ENCODE data around the gene MOGAT1.
"Not testable (repeated sequence)": the region's sequence is repeated elsewhere in the genome, so short reads cannot be mapped to it uniquely, and the experiment has no call there.

The MOGAT1 gene

DNA sequence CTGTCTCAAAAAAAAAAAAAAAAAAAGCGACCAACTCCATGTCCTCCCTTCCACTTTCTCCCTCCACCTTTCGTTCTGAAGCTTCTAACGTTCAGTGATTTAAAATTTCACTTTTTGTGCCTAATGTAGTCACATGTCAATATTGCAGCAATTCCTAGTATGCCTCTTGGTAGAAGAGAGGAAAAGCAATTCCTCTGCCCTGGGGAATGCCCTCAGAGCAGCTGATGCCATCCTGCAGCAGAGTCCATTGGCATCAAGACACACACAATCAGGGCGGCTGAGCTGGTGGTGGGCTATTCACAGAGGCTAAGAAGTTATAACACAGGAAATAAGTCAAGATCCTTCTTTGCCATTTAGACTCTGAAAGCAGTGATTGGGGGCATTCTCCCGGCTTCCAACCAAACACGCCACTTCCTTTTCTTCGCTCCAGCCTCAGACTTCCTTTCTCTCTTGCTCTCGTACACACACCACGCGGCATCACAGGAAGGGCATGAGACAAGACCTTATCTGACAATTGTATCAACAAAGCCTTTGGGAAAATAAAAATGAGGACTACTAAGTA lies 71.9 kb downstream of the MOGAT1 start:
- DNase-seq (ENCODE audit: low read depth) = no peak

DNA sequence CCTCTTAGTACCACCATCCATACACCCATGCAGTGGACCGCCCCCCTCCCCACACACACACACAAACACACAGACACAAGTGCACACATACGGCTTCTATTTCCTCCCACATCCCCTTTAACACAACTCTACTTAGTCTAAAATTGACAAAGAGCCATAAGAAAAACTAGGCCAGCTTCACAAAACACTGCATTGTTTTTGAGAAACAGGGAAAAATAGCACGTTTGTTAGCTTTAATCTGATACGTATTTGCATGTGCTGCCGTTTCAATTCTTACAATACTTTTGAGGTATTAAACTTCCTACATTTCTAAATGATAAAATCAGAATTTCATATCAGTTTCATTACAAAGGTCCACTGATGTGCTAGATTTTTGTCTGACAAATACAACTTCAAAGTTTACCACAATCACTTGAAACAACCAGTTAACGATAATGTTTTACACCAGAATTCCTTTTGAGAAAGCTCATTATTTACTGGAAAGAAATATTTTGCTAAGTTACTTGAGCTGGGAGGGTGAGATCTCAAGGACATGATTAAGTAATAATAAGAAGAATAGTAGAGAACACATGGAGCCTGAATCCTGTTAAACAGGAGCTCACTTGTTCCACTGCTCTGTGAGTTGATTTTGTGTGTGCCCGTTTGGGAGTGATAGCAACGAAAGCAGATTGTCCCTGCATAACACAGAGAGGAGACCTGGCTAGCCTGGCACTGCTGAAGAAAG lies 74.5 kb downstream of the MOGAT1 start:
- DNase-seq (ENCODE audit: low read depth) = no peak

DNA sequence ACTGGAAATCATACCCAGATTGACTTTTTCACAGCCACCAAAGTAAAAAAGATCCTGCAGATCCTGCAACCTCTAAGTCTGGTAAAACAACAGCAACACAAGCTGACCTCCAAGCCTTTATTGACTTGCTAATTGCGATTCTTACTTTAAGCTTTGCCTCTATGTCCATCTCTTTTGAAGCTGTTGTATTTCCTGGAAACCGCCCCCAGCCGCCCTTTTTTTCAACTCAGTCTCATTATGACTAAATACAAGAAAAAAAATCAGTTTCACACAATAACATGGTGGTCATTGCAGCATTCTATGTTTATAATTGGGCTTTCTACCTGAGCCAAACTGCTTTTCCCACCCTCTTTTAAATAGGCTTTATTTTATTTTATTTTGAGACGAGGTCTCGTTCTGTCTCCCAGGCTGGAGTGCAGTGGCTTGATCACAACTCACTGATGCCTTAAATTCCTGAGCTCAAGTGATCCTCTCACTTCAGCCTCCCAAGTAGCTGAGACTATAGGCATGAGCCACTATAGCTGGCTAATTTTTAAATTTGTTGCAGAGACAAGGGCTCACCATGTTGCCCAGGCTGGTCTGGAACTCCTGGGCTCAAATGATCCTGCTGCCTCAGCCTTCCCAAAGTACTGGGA lies 76.2 kb downstream of the MOGAT1 start:
- DNase-seq (ENCODE audit: low read depth) = no peak

DNA sequence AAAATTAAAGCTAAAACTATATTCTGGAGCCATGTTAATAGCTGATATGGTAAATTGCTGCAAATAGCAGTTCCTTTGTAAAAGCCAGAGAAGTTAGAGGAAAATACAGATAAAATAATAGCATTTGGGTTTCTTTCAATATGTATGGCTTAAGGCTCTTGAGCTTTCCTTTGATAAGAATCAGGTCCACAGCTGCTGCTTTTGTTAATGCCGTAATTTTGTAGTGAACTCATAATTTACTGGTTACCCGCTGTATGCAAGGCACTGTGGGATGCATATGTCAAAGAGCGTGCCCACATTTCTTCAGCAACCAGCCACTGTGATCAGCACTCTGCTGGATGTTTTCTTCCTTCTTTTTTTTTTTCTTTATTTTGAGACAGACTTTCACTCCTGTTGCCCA lies 79.1 kb downstream of the MOGAT1 start:
- no peak for DNase-seq (ENCODE audit: low read depth)

DNA sequence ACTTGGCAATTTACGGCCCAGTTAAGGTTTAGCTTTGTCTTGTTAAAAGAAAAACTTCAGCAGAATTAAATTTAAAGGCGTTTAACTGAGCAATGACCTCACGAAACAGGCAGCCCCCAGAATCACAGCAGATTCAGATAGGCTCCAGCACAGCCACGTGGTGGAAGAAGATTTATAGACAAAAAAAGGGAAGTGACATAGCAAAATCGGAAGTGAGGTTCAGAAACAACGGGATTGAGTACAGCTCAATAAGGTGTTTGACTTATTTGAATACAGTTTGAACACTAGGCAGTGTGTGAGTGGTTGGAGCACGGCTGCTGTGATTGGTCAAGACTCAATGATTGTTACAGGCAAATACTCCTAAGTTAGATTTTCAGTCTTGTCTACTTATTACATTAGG lies 79.8 kb downstream of the MOGAT1 start:
- no peak for DNase-seq (ENCODE audit: low read depth)

DNA sequence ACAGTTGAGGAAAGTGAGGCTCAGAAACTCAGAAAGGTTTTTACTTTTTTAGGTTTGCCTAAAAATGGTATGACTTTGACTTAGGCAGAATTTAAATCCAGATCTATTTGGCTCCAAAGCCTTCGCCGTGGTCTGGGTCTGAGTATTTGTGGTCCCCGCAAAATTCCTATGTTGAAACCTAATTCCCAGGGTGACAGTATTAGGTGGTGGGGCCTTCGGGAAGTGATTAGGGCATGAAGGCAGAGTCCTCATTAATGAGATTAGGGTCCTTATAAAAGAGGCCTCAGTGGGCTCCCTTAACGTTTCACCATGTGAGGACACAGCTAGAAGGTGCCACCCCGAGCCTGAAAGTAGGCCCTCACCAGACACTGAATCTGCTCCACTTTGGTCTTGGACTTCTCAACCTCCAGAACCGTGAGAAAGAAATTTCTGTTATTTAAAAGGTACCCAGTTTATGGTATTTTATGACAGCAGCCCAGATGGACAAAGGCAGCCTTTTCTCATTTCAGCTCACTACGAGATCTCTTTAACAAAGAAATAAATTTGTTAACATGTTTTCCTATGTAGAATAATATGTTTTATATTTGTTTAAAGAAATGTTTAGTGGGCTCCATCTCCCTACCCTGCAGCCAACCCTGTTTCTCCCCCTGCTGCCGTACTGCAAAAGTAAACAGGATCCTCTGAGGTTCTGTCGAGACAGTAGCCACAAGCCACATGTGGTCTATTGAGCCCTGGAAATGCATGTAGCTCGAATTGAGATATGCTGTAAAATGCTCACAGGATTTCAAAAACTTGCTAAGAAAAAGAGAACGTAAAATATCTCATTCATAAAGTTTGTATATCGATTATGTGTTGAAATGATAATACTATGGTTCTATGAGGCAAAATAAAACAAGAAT lies 80.6 kb downstream of the MOGAT1 start:
- DNase-seq (ENCODE audit: low read depth) = no peak

DNA sequence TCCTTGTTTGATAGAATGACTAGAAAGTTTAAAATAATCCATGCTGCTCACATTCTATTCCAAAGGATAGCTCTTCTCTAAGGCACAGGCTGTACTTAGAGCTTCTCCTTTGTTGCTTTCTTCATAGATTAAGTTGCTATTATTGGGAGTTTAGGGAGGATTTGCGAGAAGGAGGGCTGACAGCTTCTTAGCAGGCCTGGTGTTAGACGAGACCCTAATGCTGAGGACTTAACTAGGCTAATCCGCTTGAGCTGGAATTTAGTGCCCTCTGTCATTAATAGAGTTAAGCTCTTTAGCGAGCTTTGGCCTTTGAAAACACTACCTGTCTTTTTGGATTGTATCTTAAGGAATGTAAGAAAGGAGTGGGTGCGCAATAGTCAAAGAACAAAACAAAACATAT lies 81.3 kb downstream of the MOGAT1 start:
- DNase-seq (ENCODE audit: low read depth) = no peak

DNA sequence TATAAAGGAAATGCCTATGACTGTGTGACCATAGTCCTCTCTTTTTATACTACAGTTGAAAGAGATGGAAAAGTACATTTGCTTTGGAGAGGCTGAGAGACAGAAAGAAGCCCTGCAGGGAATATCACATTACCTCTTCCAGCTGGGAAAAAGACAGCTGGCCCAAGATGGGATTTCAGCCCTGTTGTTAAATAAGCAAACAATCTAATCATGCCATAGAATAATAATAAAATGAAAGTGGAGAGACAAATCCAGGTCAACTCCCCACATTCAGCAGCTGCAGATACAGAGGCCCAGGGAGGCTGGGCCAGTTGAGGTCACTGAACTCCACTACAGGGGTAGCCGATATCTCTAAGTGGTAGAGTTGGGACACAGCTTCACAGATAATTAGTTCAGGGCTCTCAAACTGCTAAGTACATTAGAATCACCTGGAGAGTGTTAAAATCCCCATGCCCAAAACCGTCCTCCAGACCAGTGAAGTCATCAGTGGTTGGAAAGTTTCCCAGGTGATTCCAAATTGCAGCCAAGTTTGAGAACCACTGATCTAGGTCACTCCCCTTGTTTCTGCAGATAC lies 81.9 kb downstream of the MOGAT1 start:
- DNase-seq (ENCODE audit: low read depth) = no peak

DNA sequence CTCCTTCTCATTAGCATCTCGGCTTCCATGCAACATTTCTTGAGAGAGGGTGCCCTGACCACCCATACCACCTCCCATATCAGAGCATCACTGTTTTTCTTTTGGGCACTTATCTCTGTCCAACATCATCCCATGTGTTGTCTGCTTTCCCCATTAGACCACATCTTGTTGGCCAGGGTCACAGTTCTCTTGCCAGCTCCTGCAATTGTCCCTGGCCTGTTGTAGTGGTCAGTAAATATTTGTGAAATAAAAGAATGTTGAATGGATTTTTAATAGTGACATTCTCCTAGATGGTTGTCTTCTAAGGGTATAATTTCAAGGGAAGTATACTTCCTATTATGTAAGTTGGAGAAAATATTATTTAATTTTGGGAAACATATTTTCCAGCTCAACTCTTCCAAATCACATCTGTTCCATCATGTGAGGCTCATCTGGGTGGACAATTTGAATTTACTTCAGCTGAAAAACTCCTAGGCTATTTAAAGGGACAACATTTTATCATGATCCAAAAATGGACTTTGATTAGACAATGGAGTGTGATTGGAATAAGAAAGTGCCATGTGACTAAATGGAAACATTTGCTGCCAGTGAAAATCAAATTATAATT lies 83.0 kb downstream of the MOGAT1 start:
- no peak for DNase-seq (ENCODE audit: low read depth)

DNA sequence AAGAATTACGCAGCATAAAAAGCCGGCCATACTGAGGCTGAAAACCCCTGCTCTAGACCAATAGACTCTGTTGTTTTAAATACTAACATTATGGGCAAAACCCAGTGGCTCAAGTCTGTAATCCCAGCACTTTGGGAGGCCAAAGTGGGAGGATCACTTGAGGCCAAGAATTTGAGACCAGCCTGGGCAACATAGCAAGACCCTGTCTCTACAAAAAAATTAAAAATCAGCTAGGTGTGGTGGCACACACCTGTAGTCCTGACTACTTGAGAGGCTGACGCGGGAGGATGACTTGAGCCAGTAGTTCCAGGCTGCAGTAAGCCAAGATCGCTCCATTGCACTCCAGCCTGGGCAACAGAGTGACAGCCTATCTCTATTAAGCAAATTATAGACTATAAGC lies 84.1 kb downstream of the MOGAT1 start:
- not testable (repeated sequence) for DNase-seq (ENCODE audit: low read depth)

DNA sequence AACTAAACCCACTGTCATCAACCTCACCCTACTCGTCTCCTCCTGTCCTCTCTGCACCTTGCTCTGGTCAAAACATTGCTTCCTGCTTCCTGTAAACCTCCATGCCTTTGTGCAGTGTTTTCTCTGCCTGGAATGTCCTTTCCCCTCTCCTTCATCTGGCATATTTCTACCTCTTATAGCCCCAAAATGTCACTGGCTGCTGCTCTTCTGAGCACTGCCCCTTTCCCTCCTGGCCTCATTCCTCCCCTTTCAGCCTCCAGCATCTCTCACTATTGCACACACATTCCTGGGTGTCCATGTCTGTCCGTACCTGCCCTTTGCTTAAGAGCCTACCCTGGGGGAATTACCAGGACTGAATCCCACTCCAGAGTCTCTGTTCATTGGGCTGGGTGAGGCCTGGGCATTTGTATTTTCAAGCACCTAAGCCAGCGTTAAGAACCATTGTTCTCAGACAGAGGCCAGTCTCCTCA lies 84.9 kb downstream of the MOGAT1 start:
- DNase-seq (ENCODE audit: low read depth) = no peak

DNA sequence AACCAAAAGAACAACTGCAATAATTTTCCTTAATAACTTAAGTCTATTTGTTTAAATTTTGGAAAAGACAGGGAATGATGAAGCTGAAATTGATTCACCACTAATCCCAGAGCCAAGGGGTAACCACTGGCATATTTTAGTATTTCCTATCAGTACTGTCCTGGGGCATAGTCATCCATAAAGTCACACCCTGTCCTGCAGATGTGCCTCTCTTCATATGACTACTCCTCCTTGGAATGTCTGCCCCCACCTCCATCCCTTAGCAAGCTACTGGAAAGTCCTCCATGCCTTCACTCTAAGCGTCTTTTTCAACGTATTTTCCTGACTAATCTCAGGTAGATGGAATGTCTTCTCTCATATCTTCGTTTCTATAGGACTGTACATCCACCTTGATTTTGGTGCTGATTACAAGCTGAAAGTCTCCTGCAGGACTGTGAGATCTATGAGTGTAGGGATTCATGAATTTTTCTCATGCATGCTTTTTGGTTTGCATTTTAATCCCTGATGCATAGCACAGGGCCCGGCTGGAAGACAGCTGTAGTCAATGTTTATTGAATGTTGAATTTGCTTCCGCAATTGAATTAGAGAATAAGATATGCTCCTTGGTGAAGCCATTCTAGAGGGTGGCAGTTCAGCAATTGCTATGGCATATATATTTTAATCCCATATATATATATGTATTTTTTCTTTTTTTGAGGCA lies 85.6 kb downstream of the MOGAT1 start:
- DNase-seq (ENCODE audit: low read depth) = peak; percentile 37

Data from GM04503 (cell line).